Ovary (tissue), 9 donors: Measurements from ENCODE around the gene ALKBH5. TPM values are rescaled to one million over a fixed set of nuclear protein-coding genes. Genes with fewer than 3 reads are reported as not detected.

Experiments
- DNase-seq, 5 donors: peaks; one replicate each; pipeline ENCODE4 v3.0.0-alpha.2; 2019 to 2020
- H3K27ac ChIP-seq, 2 donors: fragments of 200-600 bp; one replicate each; pipeline versions ENCODE4 v1.5.1 to v1.8.0; 2019 to 2022
- H3K27me3 ChIP-seq: fragments of 200-600 bp; one replicate; pipeline ENCODE4 v1.8.0; 2022
- H3K36me3 ChIP-seq: fragments of 200-600 bp; sonication (generic); one replicate; pipeline ENCODE4 v1.5.1; 2019
- H3K4me1 ChIP-seq: one replicate; pipeline ENCODE4 v1.8.1; 2013; ENCODE audit warnings: mild to moderate bottlenecking, moderate library complexity; ENCODE audit not compliant: insufficient read depth
- H3K4me3 ChIP-seq: fragments of 200-600 bp; sonication (generic); one replicate; pipeline ENCODE4 v1.5.1; 2017
- H3K9me3 ChIP-seq, 2 donors: fragments of 200-600 bp in 1 of 2; sonication (generic) in 1 of 2; one replicate each; pipeline versions ENCODE4 v1.5.1 to v1.8.1; 2013 to 2019; ENCODE audit warnings: mild to moderate bottlenecking in 1 of 2, moderate library complexity in 1 of 2
- EP300 ChIP-seq: sonication (generic); formaldehyde crosslinking; IDR thresholded peaks from one replicate; pipeline ENCODE4 v1.6.1; 2017; ENCODE audit warnings: antibody characterized with exemption
- POLR2A ChIP-seq: fragments of 450-650 bp; IDR thresholded peaks from one replicate; pipeline ENCODE4 v1.6.1; 2017; ENCODE audit warnings: antibody characterized with exemption, mild to moderate bottlenecking, moderate library complexity
- WGBS, 3 donors: extraction: QIAGEN DNeasy Blood & Tissue Kit in 1 of 3; methylation state at CpG; one replicate each; pipeline versions ENCODE4 v1.1.5 to v1.1.7; 2013 to 2017; 5-methylcytosine and 5-hydroxymethylcytosine counted together
- intact Hi-C, 4 donors: fragments of 100-400 bp; cut with DNase I; formaldehyde crosslinking; loops; one replicate each; pipeline versions ENCODE4 v1.11.0 to v1.15.1; 2022 to 2023
- polyA plus RNA-seq, 2 donors: library from polyadenylated mRNA; stranded (reverse); fragments of 200-250 nt in 1 of 2; fragments of 350-450 nt in 1 of 2; fragmentation: Illumina TruSeq in 1 of 2; extraction: RNeasy Lipid Tissue Mini Kit (QIAGEN cat#74804) in 1 of 2; gene quantifications; one replicate each; pipeline ENCODE4 v1.2.3, GENCODE V29; 2013 to 2014
- total RNA-seq, 7 donors: library from RNA; depleted of rRNA in 2 of 7; stranded (reverse); fragments of >200 nt in 2 of 7; fragmentation: NEBNext Ultra II Directional in 3 of 7; extraction: Animal tissue kit (Norgen Biotek cat#: 25700) in 3 of 7; gene quantifications; one replicate each; pipeline versions ENCODE4 v1.1.0 to v1.2.4, GENCODE V29; 2016 to 2023
- TF ChIP-seq, protein P1 (sequence below), 3 donors: fragments of 450-650 bp in 2 of 3; fragments of 200-600 bp in 1 of 3; IDR thresholded peaks; one replicate each; pipeline versions ENCODE4 v1.5.1 to v1.8.0; 2016 to 2022; ENCODE audit warnings: antibody characterized with exemption in 3 of 3, mild to moderate bottlenecking in 1 of 3
- donor health status: DM: no; HTN: no; CAD: no; lungs with moderate emphysema.
- donor health status: DM: no; HTN: no; CAD: no.
- donor health status: Bipolar disorder and iron deficiency.
- donor health status: DM: yes; HTN: yes; CAD: no.
- donor health status: DM: no; HTN: no; CAD: no.
- donor health status: DM: yes; HTN: yes; CAD: no.

ALKBH5 gene
- total and polyA plus RNA-seq, 9 donors = 39.6 to 137 (median 102) TPM

DNA sequence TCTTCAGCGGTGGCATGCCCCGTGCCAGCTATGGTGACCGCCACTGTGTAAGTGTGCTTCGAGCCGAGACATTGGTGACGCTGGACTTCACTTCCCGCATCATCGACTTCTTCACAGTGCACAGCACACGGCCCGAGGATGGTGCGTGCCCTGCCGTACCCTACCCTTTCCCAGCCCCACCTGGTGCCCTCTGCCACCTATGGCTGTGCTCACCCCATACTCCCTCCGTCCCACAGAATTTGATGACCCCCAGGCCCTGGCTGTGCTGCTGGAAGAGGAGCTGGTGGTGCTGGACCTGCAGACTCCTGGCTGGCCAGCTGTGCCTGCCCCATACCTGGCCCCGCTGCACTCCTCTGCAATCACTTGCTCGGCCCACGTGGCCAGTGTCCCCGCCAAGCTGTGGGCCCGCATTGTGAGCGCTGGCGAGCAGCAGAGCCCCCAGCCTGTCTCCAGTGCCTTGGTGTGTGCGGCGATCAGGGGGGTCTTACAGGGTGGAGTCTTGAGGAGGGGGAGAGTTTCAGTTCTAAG, 51.3 kb downstream of the ALKBH5 start:
- Histone ChIP-seq H3K27ac (no peak overlapping the region), H3K9me3 (no peaks in the 10 kb centered on the region), H3K4me1 (no peaks in the 10 kb centered on the region), H3K4me3 (no peak overlapping the region), H3K36me3 (no peaks in the 10 kb centered on the region), H3K27me3 (no peaks in the 10 kb centered on the region)
- no peak for DNase-seq
- WGBS, 3 donors = 91 to 94% (median 93%) methylated on average over 22 of the region's 22 CpGs
- TF ChIP-seq EP300 = no peak
- TF ChIP-seq POLR2A = no peak
- TF ChIP-seq, protein P1, sequence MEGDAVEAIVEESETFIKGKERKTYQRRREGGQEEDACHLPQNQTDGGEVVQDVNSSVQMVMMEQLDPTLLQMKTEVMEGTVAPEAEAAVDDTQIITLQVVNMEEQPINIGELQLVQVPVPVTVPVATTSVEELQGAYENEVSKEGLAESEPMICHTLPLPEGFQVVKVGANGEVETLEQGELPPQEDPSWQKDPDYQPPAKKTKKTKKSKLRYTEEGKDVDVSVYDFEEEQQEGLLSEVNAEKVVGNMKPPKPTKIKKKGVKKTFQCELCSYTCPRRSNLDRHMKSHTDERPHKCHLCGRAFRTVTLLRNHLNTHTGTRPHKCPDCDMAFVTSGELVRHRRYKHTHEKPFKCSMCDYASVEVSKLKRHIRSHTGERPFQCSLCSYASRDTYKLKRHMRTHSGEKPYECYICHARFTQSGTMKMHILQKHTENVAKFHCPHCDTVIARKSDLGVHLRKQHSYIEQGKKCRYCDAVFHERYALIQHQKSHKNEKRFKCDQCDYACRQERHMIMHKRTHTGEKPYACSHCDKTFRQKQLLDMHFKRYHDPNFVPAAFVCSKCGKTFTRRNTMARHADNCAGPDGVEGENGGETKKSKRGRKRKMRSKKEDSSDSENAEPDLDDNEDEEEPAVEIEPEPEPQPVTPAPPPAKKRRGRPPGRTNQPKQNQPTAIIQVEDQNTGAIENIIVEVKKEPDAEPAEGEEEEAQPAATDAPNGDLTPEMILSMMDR (IDR thresholded peaks at IDR 0.05) = no peak
- intact Hi-C loops = no loop called here

GRCh38 chr17:18235743-18236256, 52.2 kb downstream of the ALKBH5 start:
- TF ChIP-seq, protein P1 (IDR thresholded peaks at IDR 0.05) = no peak
- TF ChIP-seq POLR2A = no peak
- H3K4me1 ChIP-seq = no peaks in the 10 kb centered on the region
- H3K4me3 ChIP-seq = no peak overlapping the region
- WGBS, 3 donors = 73 to 79% (median 79%) methylated on average over 14 of the region's 14 CpGs
- intact Hi-C loops = no loop called here
- no peaks in the 10 kb centered on the region for H3K36me3 ChIP-seq
- no peak overlapping the region for H3K27ac ChIP-seq
- no peaks in the 10 kb centered on the region for H3K9me3 ChIP-seq
- DNase-seq = no peak
- no peaks in the 10 kb centered on the region for H3K27me3 ChIP-seq

- 85 to 88% (median 88%) methylated on average over 18 of the region's 18 CpGs for WGBS, 3 donors
- Histone ChIP-seq H3K27me3 (no peaks in the 10 kb centered on the region), H3K4me1 (no peaks in the 10 kb centered on the region), H3K36me3 (no peaks in the 10 kb centered on the region), H3K9me3 (no peaks in the 10 kb centered on the region), H3K4me3 (no peak overlapping the region), H3K27ac (no peak overlapping the region)
- no peak for DNase-seq
- intact Hi-C loops = no loop called here
- TF ChIP-seq EP300 (no peak), POLR2A (no peak)
- TF ChIP-seq, protein P1 (IDR thresholded peaks at IDR 0.05) = no peak
Measured at GRCh38 chr17:18236494-18236893, 52.9 kb downstream of the ALKBH5 start.

GRCh38 chr17:18237461-18237860, 53.8 kb downstream of the ALKBH5 start:
- no peaks in the 10 kb centered on the region for H3K9me3 ChIP-seq
- H3K27me3 ChIP-seq = no peaks in the 10 kb centered on the region
- H3K4me1 ChIP-seq = no peaks in the 10 kb centered on the region
- H3K4me3 ChIP-seq = no peak overlapping the region
- WGBS, 3 donors = 87 to 88% (median 88%) methylated on average over 9 to 20 of the region's 20 CpGs
- TF ChIP-seq EP300 (no peak), POLR2A (no peak)
- TF ChIP-seq, protein P1 (IDR thresholded peaks at IDR 0.05) = no peak
- H3K27ac ChIP-seq = no peak overlapping the region
- no peaks in the 10 kb centered on the region for H3K36me3 ChIP-seq
- intact Hi-C loops = no loop called here
- DNase-seq = no peak
